Activated T-cell treated with anti-CD3 and anti-CD28 coated beads for 48 hours (primary cell): ENCODE results near the gene ANG.
"Not testable (repeated sequence)": the region's sequence is repeated elsewhere in the genome, so short reads cannot be mapped to it uniquely, and the experiment has no call there.

Experiments
- DNase-seq: peaks from one replicate; pipeline ENCODE4 v3.0.0-alpha.2; 2020; ENCODE audit warnings: low read depth

The ANG gene

GRCh38 chr14:20688167-20688839 lies at the start of gene ANG:
Gene ANG, plus strand, starts transcription at chr14:20688764. Its CDS starts 4,801 bp downstream, at chr14:20693565.
- DNase-seq: no peak

- DNase-seq: no peak
Observed at GRCh38 chr14:20641591-20641990, 47.0 kb upstream of the ANG start, which contains the start of gene OR6S1. Gene OR6S1, minus strand, starts transcription at chr14:20641691. Its CDS starts 0 bp downstream, at chr14:20641691.

GRCh38 chr14:20642182-20642581 lies 46.4 kb upstream of the ANG start:
- DNase-seq: no peak

DNA sequence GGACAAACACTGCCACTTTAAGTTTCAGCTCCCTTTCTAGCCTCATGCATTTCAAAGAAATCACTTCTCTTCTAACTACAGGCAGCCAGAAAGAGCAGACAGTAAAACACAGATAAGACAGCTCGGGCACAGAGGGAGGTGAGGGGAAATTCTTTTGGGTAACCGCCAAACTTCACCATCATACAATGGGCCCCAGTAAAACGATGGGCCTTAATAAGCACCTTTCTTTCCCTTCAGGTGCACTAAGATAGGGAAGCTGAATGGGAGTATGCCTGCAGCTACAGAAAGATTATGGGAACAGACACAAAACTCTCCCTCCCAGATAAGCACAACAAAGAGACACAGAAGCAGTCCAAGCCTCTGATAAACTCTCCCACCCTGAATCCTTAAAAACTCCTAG lies 45.8 kb upstream of the ANG start:
- not testable (repeated sequence) for DNase-seq

GRCh38 chr14:20644520-20644919 lies 44.0 kb upstream of the ANG start:
- DNase-seq: no peak

GRCh38 chr14:20645481-20645880 lies 43.1 kb upstream of the ANG start:
- no peak for DNase-seq

- DNase-seq: peak; percentile 72
Observed at GRCh38 chr14:20652996-20653975, 35.3 kb upstream of the ANG start.

GRCh38 chr14:20655851-20656250 lies 32.7 kb upstream of the ANG start:
- DNase-seq: no peak

DNA sequence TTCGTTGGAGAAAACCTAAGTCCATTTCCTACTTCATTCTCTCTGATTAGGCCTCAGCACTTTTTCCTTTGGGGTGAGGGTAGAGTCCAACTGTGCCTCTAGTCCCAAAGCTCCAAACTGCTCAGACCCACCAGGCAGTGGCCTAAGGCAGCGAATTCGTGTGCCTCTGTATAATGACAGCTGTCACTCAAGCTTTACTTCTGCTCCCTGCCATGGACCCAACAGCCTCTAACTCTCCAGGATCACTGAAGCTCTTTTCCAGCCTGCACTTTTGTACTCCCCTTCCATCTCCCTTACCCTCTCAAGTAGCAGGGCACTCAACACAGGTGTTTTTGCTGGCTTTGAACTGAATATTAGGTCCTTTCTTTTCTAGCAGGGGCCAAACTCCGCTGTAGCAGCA lies 32.3 kb upstream of the ANG start:
- no peak for DNase-seq

DNA sequence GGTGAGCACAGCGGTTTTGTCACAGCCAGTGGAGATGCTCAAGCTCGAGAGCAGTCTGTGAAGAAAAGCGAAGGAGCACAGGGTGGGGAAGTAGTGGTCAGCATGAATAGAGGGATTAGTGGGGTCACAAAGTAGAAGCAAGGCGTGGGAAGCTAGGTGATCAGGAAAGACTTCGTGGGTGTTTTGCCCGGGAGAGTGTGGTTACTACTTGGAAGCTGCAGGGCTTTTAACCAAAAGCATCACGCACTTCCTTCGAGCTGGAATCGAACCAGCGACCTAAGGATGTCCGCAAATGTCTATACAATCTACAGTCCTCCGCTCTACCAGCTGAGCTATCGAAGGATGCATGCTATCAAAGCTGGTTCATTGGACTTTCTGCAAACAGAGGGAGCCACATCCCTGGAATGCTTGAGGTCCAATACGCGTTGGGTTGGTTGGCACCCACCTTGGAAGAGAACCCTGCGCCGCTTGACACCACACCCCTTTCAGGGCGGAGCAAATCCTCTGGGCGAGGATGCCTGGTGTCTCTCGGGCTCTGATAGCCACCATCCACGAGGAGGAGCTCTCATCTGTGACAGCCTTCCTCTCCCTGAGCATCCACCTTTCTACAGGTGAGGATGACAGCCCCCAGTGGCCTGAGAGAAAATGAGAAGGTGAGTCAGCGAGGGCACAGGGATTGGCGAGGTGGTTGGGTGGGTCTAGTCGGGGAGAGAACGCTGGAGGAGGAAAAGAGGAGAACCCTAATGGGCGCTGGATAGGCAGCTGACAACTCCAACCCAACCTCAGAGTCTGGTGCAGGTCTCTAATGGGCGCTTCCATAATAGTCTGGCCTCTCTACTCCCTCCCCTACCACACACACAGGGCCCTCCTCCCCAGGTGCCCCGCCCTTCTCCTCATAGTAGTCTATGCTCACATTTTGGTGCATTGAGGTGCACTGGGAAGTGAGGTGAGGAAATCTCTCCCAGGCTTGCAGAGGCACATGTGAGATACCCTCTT lies 31.1 kb upstream of the ANG start:
- no peak for DNase-seq

- DNase-seq: no peak
Observed at GRCh38 chr14:20658246-20658645, 30.3 kb upstream of the ANG start.

GRCh38 chr14:20659336-20659735 lies 29.2 kb upstream of the ANG start:
- no peak for DNase-seq

- DNase-seq: no peak
Observed at GRCh38 chr14:20659813-20660395, 28.7 kb upstream of the ANG start.

GRCh38 chr14:20661197-20661596 lies 27.4 kb upstream of the ANG start:
- DNase-seq: no peak

GRCh38 chr14:20662968-20663732 lies 25.4 kb upstream of the ANG start:
- DNase-seq: peak; percentile 82

DNA sequence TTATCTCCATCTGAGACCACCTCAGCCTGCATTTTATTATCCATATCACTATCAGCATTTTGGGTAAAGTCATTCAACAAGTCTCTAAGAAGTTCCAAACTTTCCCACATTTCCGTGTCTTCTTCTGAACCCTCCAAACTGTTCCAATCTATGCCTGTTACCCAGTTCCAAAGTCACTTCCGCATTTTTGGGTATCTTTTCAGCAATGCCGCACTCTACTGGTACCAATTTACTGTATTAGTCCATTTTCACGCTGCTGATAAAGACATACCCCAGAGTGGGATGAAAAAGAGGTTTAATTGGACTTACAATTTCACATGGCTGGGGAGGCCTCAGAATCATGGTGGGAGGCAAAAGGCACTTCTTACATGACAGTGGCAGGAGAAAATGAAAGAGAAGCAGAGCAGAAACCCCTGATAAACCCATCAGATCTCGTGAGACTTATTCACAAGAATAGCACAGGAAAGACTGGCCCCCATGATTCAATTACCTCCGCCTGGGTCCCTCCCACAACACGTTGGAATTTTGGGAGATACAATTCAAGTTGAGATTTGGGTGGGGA lies 22.1 kb upstream of the ANG start:
- not testable (repeated sequence) for DNase-seq

DNA sequence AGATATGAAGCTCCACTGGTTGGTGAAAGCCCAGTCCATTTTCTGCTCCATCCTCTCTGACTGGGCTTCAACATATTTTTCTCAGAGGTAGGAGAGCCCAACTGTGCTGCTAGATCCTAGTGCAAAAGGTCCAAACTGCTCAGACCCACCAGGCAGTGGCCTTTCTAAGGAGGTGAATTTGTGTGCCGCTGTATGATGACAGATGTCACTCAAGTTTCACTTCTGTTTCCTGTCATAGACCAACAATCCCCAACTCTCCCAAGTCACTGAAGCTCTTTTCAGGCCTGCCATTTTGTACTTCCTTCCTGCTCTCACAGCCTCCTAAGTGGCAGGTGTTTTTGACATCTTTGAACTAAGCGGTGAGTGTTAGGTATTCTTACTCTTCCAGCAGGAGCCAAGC lies 20.6 kb upstream of the ANG start:
- DNase-seq: no peak

DNA sequence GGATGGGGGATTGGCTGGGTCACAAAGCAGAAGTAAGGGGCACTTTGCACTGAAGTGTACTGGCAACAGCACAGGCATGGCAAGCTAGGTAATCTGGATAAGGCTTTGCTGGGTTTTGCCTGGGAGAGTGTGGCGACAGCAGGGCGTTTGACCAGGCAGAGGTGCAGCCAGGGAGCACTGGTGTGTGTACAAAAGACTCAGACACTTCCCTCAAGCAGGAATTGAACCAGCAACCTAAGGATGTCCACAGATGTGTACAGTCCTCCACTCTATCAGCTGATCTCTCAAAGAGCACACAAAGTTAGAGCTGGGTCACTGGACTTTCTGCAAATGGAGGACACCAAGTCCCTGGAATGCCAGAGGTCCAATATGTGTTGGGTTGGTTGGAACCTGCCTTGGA lies 19.6 kb upstream of the ANG start:
- DNase-seq: no peak

GRCh38 chr14:20671597-20672283 lies 16.8 kb upstream of the ANG start:
- no peak for DNase-seq

DNA sequence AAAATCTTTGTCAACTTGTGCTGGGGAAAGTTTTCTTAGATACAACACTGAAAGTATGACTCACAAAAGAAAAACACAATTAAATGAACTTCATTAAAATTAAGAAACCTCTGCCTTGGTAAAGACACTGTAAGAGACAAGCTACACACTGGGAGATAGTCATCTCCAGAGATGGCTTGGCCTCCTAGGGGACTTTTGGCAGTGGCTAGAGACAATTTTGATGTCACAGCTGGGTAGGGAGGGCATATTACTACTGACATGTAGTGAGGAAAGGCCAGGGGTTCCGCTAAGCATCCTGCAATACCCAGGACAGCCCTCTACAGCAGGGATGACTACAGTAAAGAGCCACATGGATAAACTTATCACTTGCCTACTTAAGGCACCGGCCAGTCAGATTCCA lies 12.9 kb upstream of the ANG start:
- no peak for DNase-seq
